OCI-LY3 (cell line): Measurements from ENCODE around the gene YAP1.

Experiments used
- H2AFZ ChIP-seq: fragments of 200-600, 300-600 bp; shearing (Covaris generic); 2 replicates; pipeline ENCODE4 v1.6.0; 2014; ENCODE audit warnings: antibody characterized with exemption, low read depth, low read length
- H3K27ac ChIP-seq: fragments of 200-600, 300-600 bp; sonication (generic); 2 replicates; pipeline ENCODE4 v1.5.1; 2014; ENCODE audit warnings: mild to moderate bottlenecking, low read length, moderate library complexity, mixed read lengths
- H3K27me3 ChIP-seq: fragments of 200-600, 300-600 bp; sonication (generic); 2 replicates; pipeline ENCODE4 v1.6.1; 2014; ENCODE audit warnings: low read depth, low read length, mixed read lengths
- H3K36me3 ChIP-seq: fragments of 200-600, 300-600 bp; sonication (generic); replicated peaks from 2 replicates; pipeline ENCODE3; 2014; ENCODE audit warnings: low read depth, low read length, mixed read lengths
- H3K4me1 ChIP-seq: fragments of 300-600, 200-600 bp; sonication (generic); 2 replicates; pipeline ENCODE4 v1.6.1; 2014; ENCODE audit warnings: low read length, mixed read lengths
- H3K4me2 ChIP-seq: fragments of 200-600, 300-600 bp; sonication (generic); 2 replicates; pipeline ENCODE4 v1.6.1; 2014; ENCODE audit warnings: low read length, mixed read lengths
- H3K4me3 ChIP-seq: fragments of 300-600, 200-600 bp; sonication (generic); 2 replicates; pipeline ENCODE4 v1.5.1; 2014; ENCODE audit warnings: antibody characterized with exemption, mild to moderate bottlenecking, low read length, moderate library complexity
- H3K79me2 ChIP-seq: fragments of 300-600, 200-600 bp; shearing (Covaris generic); 2 replicates; pipeline ENCODE4 v1.6.1; 2014; ENCODE audit warnings: mild to moderate bottlenecking, low read length, mixed read lengths
- H3K9ac ChIP-seq: fragments of 300-600, 200-600 bp; shearing (Covaris generic); 2 replicates; pipeline ENCODE4 v1.6.0; 2014; ENCODE audit warnings: mild to moderate bottlenecking, low read length, moderate library complexity
- H3K9me3 ChIP-seq: fragments of 200-600, 300-600 bp; shearing (Covaris generic); 2 replicates; pipeline ENCODE4 v1.6.1; 2014; ENCODE audit warnings: low read length, mixed read lengths; ENCODE audit not compliant: insufficient read depth
- H4K20me1 ChIP-seq: fragments of 200-600, 300-600 bp; sonication (generic); 2 replicates; pipeline ENCODE4 v1.6.1; 2016; ENCODE audit warnings: low read length, mixed read lengths; ENCODE audit not compliant: insufficient read depth
- EZH2phosphoT487 ChIP-seq: fragments of 200-600 bp; shearing (Covaris generic); IDR thresholded peaks from 2 replicates; pipeline ENCODE4 v1.6.1; 2018; ENCODE audit warnings: antibody characterized with exemption, mixed run types, low read depth
- TF ChIP-seq, protein P1 (sequence below): fragments of 200-600, 300-600 bp; sonication (generic); IDR thresholded peaks from 2 replicates; pipeline ENCODE4 v1.5.1; 2014; ENCODE audit warnings: antibody characterized with exemption, low read length, low read depth

Gene YAP1

GRCh38 chr11:102157219-102157618 is 47.0 kb downstream of the YAP1 start:
- H3K27me3 ChIP-seq = no peaks in the 10 kb centered on the region
- H3K4me3 ChIP-seq = no peak overlapping the region
- no peak overlapping the region for H3K4me2 ChIP-seq
- H2AFZ ChIP-seq = no peak overlapping the region
- no peak overlapping the region for H3K9ac ChIP-seq
- no peaks in the 10 kb centered on the region for H4K20me1 ChIP-seq
- TF ChIP-seq EZH2phosphoT487 = no peak
- TF ChIP-seq, protein P1, sequence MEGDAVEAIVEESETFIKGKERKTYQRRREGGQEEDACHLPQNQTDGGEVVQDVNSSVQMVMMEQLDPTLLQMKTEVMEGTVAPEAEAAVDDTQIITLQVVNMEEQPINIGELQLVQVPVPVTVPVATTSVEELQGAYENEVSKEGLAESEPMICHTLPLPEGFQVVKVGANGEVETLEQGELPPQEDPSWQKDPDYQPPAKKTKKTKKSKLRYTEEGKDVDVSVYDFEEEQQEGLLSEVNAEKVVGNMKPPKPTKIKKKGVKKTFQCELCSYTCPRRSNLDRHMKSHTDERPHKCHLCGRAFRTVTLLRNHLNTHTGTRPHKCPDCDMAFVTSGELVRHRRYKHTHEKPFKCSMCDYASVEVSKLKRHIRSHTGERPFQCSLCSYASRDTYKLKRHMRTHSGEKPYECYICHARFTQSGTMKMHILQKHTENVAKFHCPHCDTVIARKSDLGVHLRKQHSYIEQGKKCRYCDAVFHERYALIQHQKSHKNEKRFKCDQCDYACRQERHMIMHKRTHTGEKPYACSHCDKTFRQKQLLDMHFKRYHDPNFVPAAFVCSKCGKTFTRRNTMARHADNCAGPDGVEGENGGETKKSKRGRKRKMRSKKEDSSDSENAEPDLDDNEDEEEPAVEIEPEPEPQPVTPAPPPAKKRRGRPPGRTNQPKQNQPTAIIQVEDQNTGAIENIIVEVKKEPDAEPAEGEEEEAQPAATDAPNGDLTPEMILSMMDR = no peak
- no peak overlapping the region for H3K27ac ChIP-seq
- H3K79me2 ChIP-seq = no peaks in the 10 kb centered on the region
- no peaks in the 10 kb centered on the region for H3K9me3 ChIP-seq
- H3K36me3 ChIP-seq = no peaks in the 10 kb centered on the region
- H3K4me1 ChIP-seq = no peaks in the 10 kb centered on the region

DNA sequence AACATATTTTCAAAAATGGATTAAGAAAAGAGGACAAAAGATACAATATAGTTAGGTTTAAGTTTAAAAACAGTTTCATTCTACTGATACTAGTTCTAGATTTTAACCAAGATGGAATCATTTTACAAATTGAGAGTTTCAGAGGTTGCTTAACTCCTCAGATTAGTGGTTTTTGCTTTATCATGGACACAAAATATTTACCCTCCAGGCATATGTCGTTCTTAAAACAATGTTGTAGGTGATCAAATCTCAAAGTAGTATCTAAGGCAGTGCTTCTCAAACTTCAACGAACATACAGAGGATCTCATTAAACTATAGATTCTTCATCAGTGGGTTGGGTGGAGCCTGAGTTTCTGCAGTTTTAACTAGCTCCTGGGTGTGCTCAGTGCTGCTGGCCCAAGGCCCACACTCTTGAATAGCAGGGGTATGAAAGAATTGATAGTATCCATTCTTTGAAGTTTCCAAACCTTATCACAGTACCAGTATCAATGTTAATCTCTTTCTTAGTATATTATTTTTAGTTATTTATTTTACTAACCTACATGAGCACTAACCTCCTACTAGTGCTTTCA is 48.0 kb downstream of the YAP1 start:
- Histone ChIP-seq H3K36me3 (no peaks in the 10 kb centered on the region), H3K4me3 (no peak overlapping the region), H3K4me1 (no peaks in the 10 kb centered on the region), H3K27me3 (no peaks in the 10 kb centered on the region), H3K9ac (no peak overlapping the region), H3K27ac (no peak overlapping the region), H3K4me2 (no peak overlapping the region), H2AFZ (no peak overlapping the region), H3K79me2 (no peaks in the 10 kb centered on the region), H4K20me1 (no peaks in the 10 kb centered on the region), H3K9me3 (no peaks in the 10 kb centered on the region)
- TF ChIP-seq EZH2phosphoT487 = no peak
- TF ChIP-seq, protein P1 = no peak

DNA sequence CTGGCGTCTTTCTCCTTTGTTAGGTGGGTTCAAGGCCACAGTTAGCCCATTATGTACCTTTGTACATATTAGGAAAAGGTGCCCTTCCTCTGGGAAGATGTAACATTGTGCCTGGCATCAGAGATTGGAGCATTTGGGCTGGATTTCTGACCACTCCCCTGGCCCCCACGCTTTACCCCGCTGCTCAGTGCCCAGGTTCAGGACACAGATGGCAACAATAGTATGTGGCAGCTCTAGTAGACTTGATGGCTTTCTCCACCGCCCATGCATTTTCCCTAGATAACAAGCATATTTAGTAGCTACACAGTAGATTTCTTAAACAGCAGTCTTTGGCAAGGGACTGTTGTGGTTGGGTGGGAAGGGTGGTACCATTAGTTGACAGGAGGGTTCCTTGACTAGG is 53.1 kb downstream of the YAP1 start:
- Histone ChIP-seq H3K4me2 (no peak overlapping the region), H3K27ac (no peak overlapping the region), H3K79me2 (no peaks in the 10 kb centered on the region), H3K36me3 (no peaks in the 10 kb centered on the region), H3K4me3 (no peak overlapping the region), H3K9ac (no peak overlapping the region), H4K20me1 (no peaks in the 10 kb centered on the region), H3K9me3 (no peaks in the 10 kb centered on the region), H3K4me1 (no peaks in the 10 kb centered on the region), H2AFZ (no peak overlapping the region), H3K27me3 (no peaks in the 10 kb centered on the region)
- no peak for TF ChIP-seq EZH2phosphoT487
- TF ChIP-seq, protein P1 = no peak

- no peak overlapping the region for H3K4me3 ChIP-seq
- H3K79me2 ChIP-seq = no peaks in the 10 kb centered on the region
These were observed 56.2 kb downstream of the YAP1 start for GRCh38 chr11:102166175-102167064.

More at GRCh38 chr11:102166175-102167064, 56.2 kb downstream of the YAP1 start:
- no peaks in the 10 kb centered on the region for H3K27me3 ChIP-seq
- no peak overlapping the region for H3K9ac ChIP-seq
- no peaks in the 10 kb centered on the region for H4K20me1 ChIP-seq
- H3K4me1 ChIP-seq = no peaks in the 10 kb centered on the region
- H3K9me3 ChIP-seq = no peaks in the 10 kb centered on the region
- H3K27ac ChIP-seq = no peak overlapping the region
- H3K4me2 ChIP-seq = no peak overlapping the region
- H2AFZ ChIP-seq = no peak overlapping the region
- TF ChIP-seq, protein P1 = no peak
- no peak for TF ChIP-seq EZH2phosphoT487
- H3K36me3 ChIP-seq = no peaks in the 10 kb centered on the region
